ENCODE results near the gene KCNJ6.

- TF ChIP-seq CTCF (IDR thresholded peaks at IDR 0.05; ENCODE audit: insufficient read depth, low read length, poor library complexity, severe bottlenecking), result no peak
- TF ChIP-seq EZH2phosphoT487 (conservative IDR thresholded peaks at IDR 0.05; ENCODE audit: low read length), result no peak
Observed at GRCh38 chr21:37606549-37606948, 309.7 kb downstream of the KCNJ6 start.

Measured in SU-DHL-6 (cell line).